NCI-H146 treated with DMSO at 0.1 percent for 48 hours (cell line): ENCODE results near the gene TSPAN13.
A peak's percentile ranks its signal among the peaks of the same experiment; 100 is the strongest.
"Not testable (repeated sequence)": the region's sequence is repeated elsewhere in the genome, so short reads cannot be mapped to it uniquely, and the experiment has no call there.

Experiments used
- DNase-seq: peaks from one replicate; lab custom pipeline; 2025; ENCODE audit not compliant: unreplicated experiment; lab: John Stamatoyannopoulos, UW

The TSPAN13 gene

GRCh38 chr7:16740623-16740953, 13.0 kb upstream of the TSPAN13 start:
- DNase-seq = no peak

- DNase-seq = no peak
Measured at GRCh38 chr7:16740996-16741395, 12.6 kb upstream of the TSPAN13 start.

- no peak for DNase-seq
Measured at GRCh38 chr7:16741676-16742075, 11.9 kb upstream of the TSPAN13 start.

GRCh38 chr7:16742547-16742946, 11.0 kb upstream of the TSPAN13 start:
- no peak for DNase-seq

GRCh38 chr7:16743236-16743635, 10.3 kb upstream of the TSPAN13 start:
- DNase-seq = no peak

- DNase-seq = no peak
Measured at GRCh38 chr7:16744518-16745250, 8.9 kb upstream of the TSPAN13 start.

GRCh38 chr7:16745645-16746044, 7.9 kb upstream of the TSPAN13 start:
- DNase-seq = no peak

GRCh38 chr7:16747102-16747501, 6.5 kb upstream of the TSPAN13 start:
- no peak for DNase-seq

GRCh38 chr7:16753932-16754855, 639 bp downstream of the TSPAN13 start:
- peak; percentile 55 for DNase-seq

- no peak for DNase-seq
Measured at GRCh38 chr7:16754856-16755317, 1.3 kb downstream of the TSPAN13 start.

GRCh38 chr7:16755397-16755796, 1.8 kb downstream of the TSPAN13 start:
- no peak for DNase-seq

GRCh38 chr7:16758036-16758435, 4.5 kb downstream of the TSPAN13 start:
- DNase-seq = no peak

GRCh38 chr7:16758631-16759611, 5.4 kb downstream of the TSPAN13 start:
- DNase-seq = no peak

GRCh38 chr7:16759840-16760239, 6.3 kb downstream of the TSPAN13 start:
- DNase-seq = no peak

- DNase-seq = no peak
Measured at GRCh38 chr7:16762177-16762576, 8.6 kb downstream of the TSPAN13 start.

GRCh38 chr7:16764942-16765341, 11.4 kb downstream of the TSPAN13 start:
- no peak for DNase-seq

- DNase-seq = no peak
Measured at GRCh38 chr7:16765436-16765859, 11.9 kb downstream of the TSPAN13 start.

- not testable (repeated sequence) for DNase-seq
Measured at GRCh38 chr7:16769994-16770393, 16.4 kb downstream of the TSPAN13 start.

- DNase-seq = no peak
Measured at GRCh38 chr7:16770657-16771329, 17.2 kb downstream of the TSPAN13 start.

GRCh38 chr7:16773326-16773725, 19.8 kb downstream of the TSPAN13 start:
- DNase-seq = no peak
